Midbrain (tissue), 1 donor: ENCODE results near the gene PARP12.

ENCODE experiments used
- DNase-seq: peaks from one replicate; lab custom pipeline; 2025; lab: John Stamatoyannopoulos, UW

PARP12 gene

DNA sequence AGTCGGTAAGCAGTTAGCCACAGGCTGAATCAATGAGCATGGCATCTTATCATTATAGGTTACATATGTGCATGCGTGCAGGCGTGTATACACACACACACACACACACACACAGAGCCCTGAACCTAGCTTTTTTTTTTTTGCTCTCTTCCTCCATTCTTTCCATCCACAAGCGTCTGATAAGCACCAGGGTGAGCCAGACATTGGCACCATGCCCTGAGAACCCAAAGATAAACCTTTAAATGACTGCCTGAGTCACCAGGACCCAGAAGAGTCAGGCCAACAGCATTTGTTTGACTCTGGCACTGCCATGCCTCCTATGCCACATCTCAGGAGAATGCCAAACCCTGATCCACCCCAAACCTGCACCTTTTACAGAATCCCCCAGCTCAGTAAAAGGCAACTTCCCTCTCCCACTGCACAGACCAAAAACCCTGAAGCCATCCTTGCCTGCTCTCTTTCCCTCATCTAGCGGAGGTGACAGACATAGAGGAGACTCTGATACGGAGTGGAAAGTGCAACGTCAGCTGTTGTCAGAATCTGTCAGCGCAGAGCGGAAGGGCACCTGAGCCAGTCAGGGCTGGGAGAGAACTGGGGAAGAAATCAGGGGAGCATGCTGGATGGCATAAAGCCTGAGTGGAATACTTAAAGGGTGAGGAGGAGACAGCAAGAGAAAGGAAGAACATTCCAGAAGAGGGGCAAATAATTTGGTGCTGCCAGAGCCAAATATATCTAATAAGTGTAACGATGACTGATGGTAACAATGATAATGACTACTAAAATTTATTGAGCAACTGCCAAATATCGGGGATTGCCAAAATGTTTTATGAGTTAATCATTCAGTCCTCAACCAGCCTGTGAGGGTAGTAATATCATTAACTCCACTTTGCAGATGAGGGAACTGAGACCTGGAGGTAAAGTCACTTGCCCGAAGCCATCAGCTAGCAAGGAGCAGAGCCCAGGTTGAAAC lies 3.2 kb downstream of the PARP12 start:
- no peak for DNase-seq

DNA sequence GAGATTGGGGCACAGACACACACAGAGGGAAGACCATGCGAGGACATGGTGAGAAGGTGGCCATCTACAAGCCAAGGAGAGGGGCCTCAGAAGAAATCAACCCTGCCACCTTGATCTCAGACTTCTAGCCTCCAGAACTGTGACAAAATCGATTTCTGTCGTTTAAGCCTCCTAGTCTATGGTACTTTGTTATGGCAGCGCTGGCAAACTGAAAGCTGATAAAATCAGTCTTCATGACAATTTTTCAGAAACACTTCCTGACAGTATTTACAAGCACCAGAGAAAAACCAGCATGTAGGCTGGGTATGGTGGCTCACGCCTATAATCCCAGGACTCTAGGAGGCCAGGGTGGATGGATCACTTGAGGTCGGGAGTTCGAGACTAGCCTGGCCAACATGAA lies 4.2 kb downstream of the PARP12 start:
- DNase-seq: no peak

DNA sequence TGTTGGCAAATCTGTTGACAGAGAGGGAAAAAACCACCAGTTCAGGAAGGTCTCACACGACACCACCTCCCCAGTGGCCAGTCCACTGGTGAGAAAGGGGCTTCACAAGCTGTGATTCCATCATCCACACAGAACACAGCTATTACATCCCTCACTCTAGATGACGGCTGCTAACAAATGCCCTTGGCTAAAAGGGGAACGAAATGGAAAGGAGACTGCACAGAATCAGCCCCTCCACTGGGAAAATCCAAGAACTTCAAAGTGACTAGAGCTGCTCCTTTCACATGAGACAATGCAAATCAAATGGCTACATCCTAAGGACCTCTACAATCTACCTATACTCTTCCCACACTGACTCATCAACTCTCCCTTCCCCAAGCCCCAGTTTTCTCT lies 5.6 kb downstream of the PARP12 start:
- DNase-seq: no peak

DNA sequence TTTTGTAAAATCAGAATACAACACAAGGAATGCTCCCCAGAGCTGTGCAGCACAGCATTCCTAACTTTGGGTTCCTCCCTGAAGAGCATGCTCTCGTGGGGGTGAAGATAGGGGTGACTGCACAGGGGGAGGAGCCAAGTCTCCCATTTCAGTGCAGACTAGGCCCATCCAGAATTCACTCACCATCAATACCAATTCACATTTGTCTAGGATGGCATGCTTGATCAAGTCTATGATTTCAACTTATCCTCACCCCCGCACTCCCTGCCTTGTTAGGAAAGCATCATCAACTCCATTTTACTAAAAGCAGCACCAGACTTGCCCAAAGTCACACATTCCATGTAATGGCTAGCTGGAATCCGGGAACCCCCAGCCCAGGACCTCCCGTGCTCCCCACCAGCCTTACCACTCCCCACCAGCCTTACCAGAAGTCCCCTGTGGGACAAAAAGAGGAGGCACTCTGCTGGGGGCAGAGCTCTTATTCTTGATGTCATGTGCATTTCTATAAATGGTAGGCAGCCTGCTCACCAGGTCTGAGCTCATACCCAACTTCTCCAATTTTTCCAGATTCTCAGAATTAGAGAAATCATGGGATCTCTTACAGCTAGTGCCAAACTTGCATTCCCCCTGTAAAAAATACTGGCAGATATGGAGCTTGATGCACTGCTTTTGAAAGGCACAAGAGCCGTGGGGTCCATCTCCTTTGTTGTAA lies 6.2 kb downstream of the PARP12 start:
- DNase-seq: no peak

GRCh38 chr7:140055833-140056232 lies 6.9 kb downstream of the PARP12 start:
- no peak for DNase-seq

- no peak for DNase-seq
These were observed 8.0 kb downstream of the PARP12 start for GRCh38 chr7:140054751-140055150.

DNA sequence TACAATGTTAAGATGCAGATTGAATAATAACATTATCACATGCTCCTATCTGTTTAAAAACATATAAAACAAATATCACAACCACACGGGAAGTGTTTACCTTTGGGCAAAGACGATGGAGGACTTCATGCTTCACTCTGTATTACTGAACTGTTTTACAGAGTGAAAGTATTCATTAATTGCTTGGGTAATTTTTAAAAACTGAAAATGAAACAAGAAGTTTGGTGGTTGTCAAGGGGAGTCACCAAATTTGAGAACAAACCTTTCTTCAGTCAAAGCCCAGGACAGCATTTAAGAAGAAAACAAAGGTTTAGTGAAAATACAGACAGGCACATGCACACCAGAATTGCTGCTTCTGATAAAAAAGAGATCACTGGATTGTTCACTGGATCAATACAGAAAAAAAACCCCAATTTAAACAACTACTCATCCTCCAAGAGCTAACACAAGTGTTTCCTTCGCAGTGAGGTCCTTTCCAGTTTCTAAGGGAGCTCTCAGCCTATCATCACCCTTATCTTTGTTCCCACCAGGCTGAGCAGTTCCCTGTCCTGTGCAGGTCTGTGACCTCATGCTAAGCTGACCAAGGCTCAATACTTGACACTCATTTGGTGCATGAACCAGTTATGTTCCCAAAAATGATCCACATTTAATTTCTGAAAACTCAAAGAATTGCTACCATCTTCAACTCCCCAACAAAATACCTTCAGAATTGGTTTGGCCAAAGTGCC lies 8.8 kb downstream of the PARP12 start:
- no peak for DNase-seq

- DNase-seq: no peak
These were observed 10.9 kb downstream of the PARP12 start for GRCh38 chr7:140051820-140052219.

DNA sequence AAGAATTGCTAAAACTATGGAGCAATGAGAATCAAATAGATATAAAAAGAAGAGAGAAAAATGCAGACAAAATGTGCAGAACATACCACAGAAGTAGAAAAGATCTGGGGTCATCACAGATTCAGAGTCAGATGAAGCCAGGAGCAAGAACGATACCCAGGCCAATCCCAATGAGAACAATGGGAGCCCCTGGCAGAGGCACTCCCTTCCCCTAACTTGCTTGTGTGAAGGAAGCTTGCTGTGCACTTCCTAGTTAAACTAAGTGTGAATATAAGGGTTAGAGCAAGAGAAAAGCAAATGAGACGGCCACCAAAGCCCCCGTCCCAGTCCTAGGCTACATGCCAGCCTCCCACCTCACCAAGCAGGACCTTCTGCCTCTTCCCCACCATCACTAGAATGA lies 12.7 kb downstream of the PARP12 start:
- DNase-seq: no peak

- no peak for DNase-seq
These were observed 13.3 kb downstream of the PARP12 start for GRCh38 chr7:140049339-140050024.

DNA sequence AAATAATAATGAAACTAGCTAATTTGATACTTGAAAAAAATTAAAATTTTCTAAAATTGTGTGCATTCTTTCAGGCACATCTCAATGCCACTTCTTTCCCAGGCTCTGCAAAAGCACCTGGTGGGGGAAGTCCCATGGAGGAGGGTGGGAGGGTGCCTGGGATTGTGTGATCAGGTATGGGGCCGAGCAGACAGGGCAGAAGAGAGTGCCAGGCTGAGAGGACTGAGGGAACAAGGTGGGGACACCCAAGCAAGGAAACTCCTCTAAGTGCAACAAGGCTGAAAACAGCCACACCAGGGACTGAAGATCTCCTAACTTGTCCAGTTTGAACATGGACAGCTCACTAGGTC lies 13.8 kb downstream of the PARP12 start:
- no peak for DNase-seq

DNA sequence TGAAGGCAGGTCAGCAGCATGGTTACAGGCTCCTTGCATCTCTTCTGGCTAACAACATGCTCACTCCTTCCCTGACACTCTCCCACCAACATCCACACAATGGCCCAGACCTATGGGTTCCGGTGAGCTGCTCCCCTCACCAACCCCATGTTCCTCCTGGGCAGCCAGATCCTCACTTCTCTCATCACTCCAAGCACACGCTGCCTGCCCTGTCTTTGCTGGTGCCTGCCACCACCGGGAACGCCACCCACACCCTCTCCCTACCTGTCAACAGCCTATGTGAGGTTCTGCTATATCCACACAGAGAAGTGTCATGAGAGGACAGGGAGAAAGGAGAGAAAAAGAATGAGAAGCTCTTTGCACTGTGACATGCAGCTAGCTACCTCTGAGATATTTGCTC lies 14.6 kb downstream of the PARP12 start:
- no peak for DNase-seq

GRCh38 chr7:140047197-140047596 lies 15.6 kb downstream of the PARP12 start:
- no peak for DNase-seq

GRCh38 chr7:140045697-140046096 lies 17.1 kb downstream of the PARP12 start:
- no peak for DNase-seq

GRCh38 chr7:140044251-140044650 lies 18.5 kb downstream of the PARP12 start:
- no peak for DNase-seq

- no peak for DNase-seq
These were observed 20.4 kb downstream of the PARP12 start for GRCh38 chr7:140042386-140042670.

GRCh38 chr7:140041659-140042385 lies 20.9 kb downstream of the PARP12 start:
- DNase-seq: no peak

GRCh38 chr7:140039896-140040295 lies 22.9 kb downstream of the PARP12 start:
- DNase-seq: no peak

DNA sequence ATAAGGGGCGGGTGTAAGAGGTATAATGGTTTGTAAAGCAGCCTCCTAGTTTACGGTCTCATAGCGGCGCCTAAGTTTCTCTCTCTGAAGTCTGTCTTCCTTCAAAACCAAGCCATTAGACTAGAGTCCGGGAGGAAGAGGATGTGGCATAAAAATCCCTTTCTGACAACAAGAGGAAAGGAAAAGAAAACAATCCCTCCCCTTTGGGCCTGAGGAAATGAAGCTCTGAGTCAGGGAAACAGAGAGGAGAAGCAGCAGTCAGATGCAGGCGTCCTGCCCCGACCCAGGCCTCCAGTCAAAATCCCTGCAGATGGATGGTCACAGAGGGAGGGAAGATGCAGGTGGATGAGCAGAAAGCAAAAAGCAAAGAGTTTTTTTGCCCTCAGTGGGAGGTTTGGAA lies 23.7 kb downstream of the PARP12 start:
- no peak for DNase-seq

- no peak for DNase-seq
These were observed 26.4 kb downstream of the PARP12 start for GRCh38 chr7:140036224-140036962.
